ENCODE data around the gene TP53. TPM values are rescaled to one million over a fixed set of nuclear protein-coding genes. Genes with fewer than 3 reads are reported as not detected.

TP53 gene
- polyA plus RNA-seq, 1 donor (not counting 4 experiments of a cell fraction or from before 2014, with no cell fraction given) = 22.0 TPM

DNA sequence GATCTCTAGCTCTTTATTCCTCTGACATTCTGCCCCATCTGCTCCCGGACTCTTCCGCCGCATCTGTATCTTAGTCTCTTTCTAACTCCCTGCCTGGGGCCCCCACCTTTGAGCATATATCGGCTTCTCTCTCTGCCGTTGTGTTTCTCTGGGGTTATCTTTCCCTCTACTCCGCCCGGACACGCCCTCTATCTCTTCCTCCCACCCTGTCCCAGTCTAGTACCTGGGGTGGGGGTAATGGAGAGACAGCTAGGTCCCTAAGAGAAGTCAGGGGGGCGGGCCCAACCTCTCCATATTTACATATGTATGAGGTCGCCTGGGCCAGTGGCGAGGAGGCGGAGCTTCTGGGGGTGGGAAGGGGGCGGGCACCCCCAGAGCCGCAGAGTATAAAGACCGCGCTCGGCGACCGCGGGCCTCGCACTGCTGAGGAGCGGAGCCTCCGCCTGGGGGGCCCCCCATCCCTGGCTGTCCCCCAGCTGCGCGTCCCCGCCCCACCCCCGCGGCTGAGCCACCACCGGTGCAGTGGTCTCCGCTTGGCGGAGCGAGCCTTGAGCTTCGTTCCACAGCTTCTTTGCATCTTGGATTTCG lies 36.7 kb downstream of the TP53 start, which contains the start of gene ATP1B2:
TSS of gene ATP1B2 (plus strand) at position 418 of the 588 bp plus-strand sequence. CDS start 593 bp downstream, outside the sequence.
- H4K20me1 ChIP-seq (ENCODE audit: control insufficient read depth, extremely low read depth, insufficient read depth, low read length) = no peaks in the 10 kb centered on the region
- H2AFZ ChIP-seq (ENCODE audit: control insufficient read depth, low read length) = no peak within 1 kb of the TSS
- dilution Hi-C loops (cut with MboI; ENCODE audit: extremely low pct_ligation_motif_present, low sequenced_read_pairs) = no loop called here
- FAIRE-seq = no peak
- H3K79me2 ChIP-seq (ENCODE audit: control insufficient read depth, insufficient read depth, low read length) = no peaks in the 10 kb centered on the region
- peak within 1 kb of the TSS; percentile 71 for H3K4me2 ChIP-seq (ENCODE audit: control insufficient read depth, extremely low read depth, insufficient read depth, low read depth, low read length)
- H3K36me3 ChIP-seq (ENCODE audit: control insufficient read depth in 2 of 2, extremely low read depth in 1 of 2, insufficient read depth in 2 of 2, low read length in 2 of 2) = no peaks in the 10 kb centered on the region
- no peaks in the 10 kb centered on the region for H3K9me1 ChIP-seq (ENCODE audit: control insufficient read depth, extremely low read depth, insufficient read depth, low read length)
- no peaks in the 10 kb centered on the region for H3K9me3 ChIP-seq (ENCODE audit: control insufficient read depth, low read depth, low read length)
- H3K27ac ChIP-seq (ENCODE audit: control insufficient read depth, insufficient read depth, low read length) = no peak within 1 kb of the TSS
- DNase-seq (ENCODE audit: low read depth, low spot score) = no peak
- H3K9ac ChIP-seq (ENCODE audit: control insufficient read depth, extremely low read depth, insufficient read depth, low read length) = no peak within 1 kb of the TSS
- peaks cover 45% of the 10 kb centered on the region for H3K27me3 ChIP-seq (ENCODE audit: control insufficient read depth, extremely low read depth, insufficient read depth, low read length)
- peak within 1 kb of the TSS in 2 of 3 experiments; percentile 20 to 40 for H3K4me3 ChIP-seq (ENCODE audit: control insufficient read depth in 2 of 3, extremely low read depth in 1 of 3, insufficient read depth in 2 of 3, low read depth in 1 of 3, low read length in 3 of 3)
- H3K4me1 ChIP-seq (ENCODE audit: control insufficient read depth, extremely low read depth, insufficient read depth, low read length) = peaks cover 4% of the 10 kb centered on the region
- TF ChIP-seq, protein P1, sequence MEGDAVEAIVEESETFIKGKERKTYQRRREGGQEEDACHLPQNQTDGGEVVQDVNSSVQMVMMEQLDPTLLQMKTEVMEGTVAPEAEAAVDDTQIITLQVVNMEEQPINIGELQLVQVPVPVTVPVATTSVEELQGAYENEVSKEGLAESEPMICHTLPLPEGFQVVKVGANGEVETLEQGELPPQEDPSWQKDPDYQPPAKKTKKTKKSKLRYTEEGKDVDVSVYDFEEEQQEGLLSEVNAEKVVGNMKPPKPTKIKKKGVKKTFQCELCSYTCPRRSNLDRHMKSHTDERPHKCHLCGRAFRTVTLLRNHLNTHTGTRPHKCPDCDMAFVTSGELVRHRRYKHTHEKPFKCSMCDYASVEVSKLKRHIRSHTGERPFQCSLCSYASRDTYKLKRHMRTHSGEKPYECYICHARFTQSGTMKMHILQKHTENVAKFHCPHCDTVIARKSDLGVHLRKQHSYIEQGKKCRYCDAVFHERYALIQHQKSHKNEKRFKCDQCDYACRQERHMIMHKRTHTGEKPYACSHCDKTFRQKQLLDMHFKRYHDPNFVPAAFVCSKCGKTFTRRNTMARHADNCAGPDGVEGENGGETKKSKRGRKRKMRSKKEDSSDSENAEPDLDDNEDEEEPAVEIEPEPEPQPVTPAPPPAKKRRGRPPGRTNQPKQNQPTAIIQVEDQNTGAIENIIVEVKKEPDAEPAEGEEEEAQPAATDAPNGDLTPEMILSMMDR (optimal IDR thresholded peaks at IDR 0.05 in 1 of 3, IDR thresholded peaks at IDR 0.05 in 1 of 3, conservative IDR thresholded peaks at IDR 0.05 in 1 of 3; ENCODE audit: extremely low read depth in 1 of 3, insufficient read depth in 2 of 3, low read length in 3 of 3) = no peak
- no peak for TF ChIP-seq EZH2 (IDR thresholded peaks at IDR 0.05; ENCODE audit: low read length)

DNA sequence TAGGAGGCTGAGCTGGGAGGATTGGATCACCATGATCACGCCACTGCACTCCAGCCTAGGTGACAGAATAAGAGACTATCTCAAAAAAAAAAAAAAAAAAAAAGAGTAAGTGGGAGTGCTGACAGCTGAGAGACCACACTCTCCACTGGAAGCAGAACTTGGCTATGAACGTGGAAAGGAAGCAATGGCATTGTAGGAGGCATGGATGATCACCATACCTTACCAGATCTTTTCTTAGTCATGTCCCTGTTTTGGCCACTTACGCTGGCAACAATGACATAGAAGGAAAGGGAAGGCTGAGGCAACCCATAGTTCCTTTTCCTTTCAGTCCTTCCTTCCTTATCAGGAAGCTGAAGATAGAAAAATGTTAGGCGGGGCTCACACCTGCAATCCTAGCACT lies 40.3 kb downstream of the TP53 start:
- TF ChIP-seq, protein P1 (optimal IDR thresholded peaks at IDR 0.05 in 1 of 3, IDR thresholded peaks at IDR 0.05 in 1 of 3, conservative IDR thresholded peaks at IDR 0.05 in 1 of 3; ENCODE audit: extremely low read depth in 1 of 3, insufficient read depth in 2 of 3, low read length in 3 of 3) = no peak
- TF ChIP-seq EZH2 (IDR thresholded peaks at IDR 0.05; ENCODE audit: low read length) = no peak
- Histone ChIP-seq H4K20me1 (ENCODE audit: control insufficient read depth, extremely low read depth, insufficient read depth, low read length) (no peaks in the 10 kb centered on the region), H3K27ac (ENCODE audit: control insufficient read depth, insufficient read depth, low read length) (no peak overlapping the region), H3K9ac (ENCODE audit: control insufficient read depth, extremely low read depth, insufficient read depth, low read length) (no peak overlapping the region), H3K4me1 (ENCODE audit: control insufficient read depth, extremely low read depth, insufficient read depth, low read length) (peaks cover 4% of the 10 kb centered on the region), H3K9me3 (ENCODE audit: control insufficient read depth, low read depth, low read length) (no peaks in the 10 kb centered on the region), H3K4me3 (ENCODE audit: control insufficient read depth in 2 of 3, extremely low read depth in 1 of 3, insufficient read depth in 2 of 3, low read depth in 1 of 3, low read length in 3 of 3) (no peak overlapping the region), H3K9me1 (ENCODE audit: control insufficient read depth, extremely low read depth, insufficient read depth, low read length) (no peaks in the 10 kb centered on the region), H3K27me3 (ENCODE audit: control insufficient read depth, extremely low read depth, insufficient read depth, low read length) (peaks cover 22% of the 10 kb centered on the region), H3K79me2 (ENCODE audit: control insufficient read depth, insufficient read depth, low read length) (no peaks in the 10 kb centered on the region), H3K4me2 (ENCODE audit: control insufficient read depth, extremely low read depth, insufficient read depth, low read depth, low read length) (no peak overlapping the region), H2AFZ (ENCODE audit: control insufficient read depth, low read length) (no peak overlapping the region), H3K36me3 (ENCODE audit: control insufficient read depth in 2 of 2, extremely low read depth in 1 of 2, insufficient read depth in 2 of 2, low read length in 2 of 2) (no peaks in the 10 kb centered on the region)
- dilution Hi-C loops (cut with MboI; ENCODE audit: extremely low pct_ligation_motif_present, low sequenced_read_pairs) = no loop called here
- no peak for DNase-seq (ENCODE audit: low read depth, low spot score)
- no peak for FAIRE-seq
